Right lung (tissue), 5 donors: Measurements from ENCODE around the gene B3GALT2. TPM values are rescaled to one million over a fixed set of nuclear protein-coding genes. Genes with fewer than 3 reads are reported as not detected.

Experiments
- DNase-seq, 2 donors: peaks; one replicate each; pipeline ENCODE4 v3.0.0-alpha.2; 2013
- polyA plus RNA-seq, 5 donors: library from polyadenylated mRNA; unstranded; fragments of 120-200 nt; gene quantifications; one replicate each; pipeline versions ENCODE4 v1.2.1 to v1.2.3, GENCODE V29; 2013; ENCODE audit warnings: inconsistent platforms in 1 of 5, low replicate concordance in 1 of 5; ENCODE audit not compliant: insufficient read length in 5 of 5, insufficient read depth in 1 of 5

The B3GALT2 gene
- polyA plus RNA-seq, 5 donors = 14.0 to 30.3 (median 20.8) TPM

- no peak for DNase-seq
Measured at GRCh38 chr1:193185211-193185610, 1.2 kb downstream of the B3GALT2 start.

DNA sequence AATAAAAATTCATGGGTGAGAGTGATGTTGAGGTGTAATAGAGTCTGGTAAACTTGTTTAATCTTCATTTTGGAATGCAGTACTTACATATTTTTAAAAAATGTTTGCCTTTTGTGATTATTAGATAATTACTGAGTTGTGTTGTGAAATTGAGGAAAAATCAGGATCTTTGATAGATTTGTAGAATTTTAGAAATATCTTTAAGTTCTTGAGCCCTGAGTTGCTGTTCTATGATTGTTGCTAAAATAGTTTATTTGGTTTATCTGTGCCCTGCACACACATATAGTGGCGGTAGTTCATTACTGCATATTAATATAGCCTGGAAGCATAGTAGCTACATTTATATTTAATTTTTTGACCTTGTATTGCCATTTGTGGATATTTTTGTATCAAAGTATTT is 1.6 kb downstream of the B3GALT2 start:
- DNase-seq = no peak

GRCh38 chr1:193183019-193183627 is 3.3 kb downstream of the B3GALT2 start:
- peak; percentile 49 to 54 for DNase-seq

GRCh38 chr1:193181985-193182384 is 4.4 kb downstream of the B3GALT2 start:
- no peak for DNase-seq

GRCh38 chr1:193181536-193181935 is 4.9 kb downstream of the B3GALT2 start:
- DNase-seq = no peak

- DNase-seq = no peak
Measured at GRCh38 chr1:193179094-193179493, 7.3 kb downstream of the B3GALT2 start.

DNA sequence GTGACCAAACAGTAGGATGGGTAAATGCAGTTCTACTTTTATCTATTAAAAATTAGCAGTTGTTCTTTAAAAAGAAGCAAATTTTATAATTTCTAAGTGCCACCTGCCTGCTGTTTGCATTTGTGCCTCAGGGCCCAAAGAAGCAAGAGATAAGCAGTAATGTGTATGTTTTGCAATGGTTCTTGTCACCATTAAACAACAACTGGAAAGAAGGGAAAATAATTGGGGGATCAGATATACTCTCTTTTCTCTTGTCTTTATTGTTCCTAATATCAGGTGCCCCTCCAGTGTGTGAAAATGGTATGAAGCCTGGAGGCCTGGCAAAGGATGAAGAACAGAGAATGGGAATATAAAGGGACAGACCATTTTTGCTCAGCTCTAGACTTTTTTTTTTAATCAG is 9.6 kb downstream of the B3GALT2 start:
- no peak for DNase-seq

DNA sequence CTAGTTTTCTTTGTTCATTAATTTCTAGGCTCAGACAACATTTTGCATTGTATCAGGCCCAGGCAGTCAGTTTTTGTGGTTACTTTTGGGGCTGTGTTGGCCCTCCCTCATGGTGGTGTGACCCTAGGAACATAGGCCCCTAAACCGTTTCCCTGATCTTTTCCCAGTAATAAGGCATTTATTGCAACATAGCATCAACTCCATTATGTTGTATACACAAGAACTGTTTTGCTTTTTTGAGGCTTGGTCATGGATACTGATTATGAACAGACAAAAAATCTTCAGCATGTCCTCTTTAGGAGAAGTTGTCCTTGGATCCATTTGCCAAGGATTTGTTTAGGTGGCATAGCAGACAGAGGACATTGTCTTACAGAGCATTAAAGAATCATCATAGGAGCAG is 10.3 kb downstream of the B3GALT2 start:
- DNase-seq = no peak

DNA sequence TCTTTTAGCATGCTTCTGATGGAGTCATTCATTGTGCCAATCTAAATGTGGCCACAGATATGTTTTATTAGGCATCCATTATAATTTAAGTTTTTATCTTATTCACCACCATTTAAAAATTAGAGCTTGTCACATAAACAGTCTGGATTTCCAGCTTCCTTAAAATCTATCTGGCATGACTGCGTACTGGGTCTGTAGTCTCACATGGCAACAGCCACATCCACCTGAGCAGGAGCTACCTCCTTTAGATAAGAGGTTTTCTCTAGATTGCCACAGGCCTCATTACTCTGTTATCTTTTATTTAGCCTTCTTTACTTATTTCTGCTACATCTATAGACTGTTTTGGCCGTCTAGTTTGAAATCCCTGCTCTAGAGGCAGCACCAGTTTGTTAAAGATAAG is 29.1 kb downstream of the B3GALT2 start:
- DNase-seq = no peak

DNA sequence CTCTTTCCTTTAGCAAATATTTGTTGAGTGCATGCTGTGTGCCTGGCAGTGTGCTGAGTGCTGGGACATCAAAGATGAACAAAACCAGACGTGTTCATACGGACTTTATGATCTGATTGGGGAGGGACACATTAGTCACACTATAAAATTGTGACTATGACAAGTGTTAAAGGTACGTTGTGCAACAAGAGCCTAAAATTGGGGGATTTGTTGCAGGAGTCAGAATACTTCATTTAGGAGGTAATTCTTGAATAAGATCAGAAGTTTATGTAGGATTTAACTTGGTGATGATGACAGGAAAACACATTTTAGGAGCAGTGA is 29.6 kb downstream of the B3GALT2 start:
- DNase-seq = no peak

DNA sequence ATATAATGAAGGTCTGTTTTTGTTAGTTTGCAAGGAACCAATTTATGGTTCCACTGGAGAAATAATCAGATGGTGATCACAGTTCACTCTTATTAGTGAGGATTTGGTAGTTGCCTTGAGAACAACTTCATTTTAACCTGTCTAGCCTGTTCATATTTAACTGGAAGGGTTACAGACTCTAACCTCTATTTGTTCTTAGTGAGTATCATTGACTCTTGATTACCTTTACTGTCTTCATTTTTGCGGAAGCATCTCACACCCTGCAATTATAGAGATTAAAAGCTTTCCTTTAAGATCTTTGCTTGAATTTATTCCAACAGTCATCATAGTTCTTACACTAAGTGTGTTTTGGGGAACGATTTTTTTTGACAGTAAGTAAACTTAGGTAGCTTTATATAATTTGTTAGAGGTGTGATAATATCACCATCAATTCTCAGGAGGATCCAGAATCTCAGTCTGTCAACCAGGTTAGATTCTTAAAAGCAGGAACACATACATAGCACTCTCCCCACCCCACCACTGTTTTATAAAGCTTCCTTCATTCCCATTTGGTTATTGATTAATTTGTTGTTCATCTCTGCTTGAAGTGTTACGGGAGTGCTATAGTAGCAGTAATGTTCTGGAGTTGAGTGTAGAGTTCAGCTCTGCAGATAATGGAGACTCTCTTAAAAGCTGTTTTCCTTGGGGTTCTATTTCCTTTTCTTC is 30.1 kb downstream of the B3GALT2 start:
- DNase-seq = no peak

DNA sequence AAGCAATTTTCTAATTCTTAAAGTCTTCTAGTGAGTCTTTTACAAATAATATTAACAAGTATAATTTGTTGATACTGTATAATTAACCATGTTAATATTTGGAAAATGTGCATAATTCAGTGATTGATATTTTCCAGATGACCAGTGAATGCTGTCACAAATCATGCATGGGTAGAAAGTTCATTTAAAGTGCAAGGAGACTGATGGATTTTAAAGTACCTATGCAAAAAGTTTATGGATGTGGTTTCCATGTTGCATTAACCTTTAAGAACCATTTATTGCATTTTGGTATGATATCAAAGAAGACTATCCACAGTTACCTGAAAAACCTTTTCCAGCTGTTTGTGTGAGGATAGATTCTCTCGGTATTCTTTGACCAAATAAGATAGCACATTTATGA is 41.4 kb downstream of the B3GALT2 start:
- DNase-seq = no peak

DNA sequence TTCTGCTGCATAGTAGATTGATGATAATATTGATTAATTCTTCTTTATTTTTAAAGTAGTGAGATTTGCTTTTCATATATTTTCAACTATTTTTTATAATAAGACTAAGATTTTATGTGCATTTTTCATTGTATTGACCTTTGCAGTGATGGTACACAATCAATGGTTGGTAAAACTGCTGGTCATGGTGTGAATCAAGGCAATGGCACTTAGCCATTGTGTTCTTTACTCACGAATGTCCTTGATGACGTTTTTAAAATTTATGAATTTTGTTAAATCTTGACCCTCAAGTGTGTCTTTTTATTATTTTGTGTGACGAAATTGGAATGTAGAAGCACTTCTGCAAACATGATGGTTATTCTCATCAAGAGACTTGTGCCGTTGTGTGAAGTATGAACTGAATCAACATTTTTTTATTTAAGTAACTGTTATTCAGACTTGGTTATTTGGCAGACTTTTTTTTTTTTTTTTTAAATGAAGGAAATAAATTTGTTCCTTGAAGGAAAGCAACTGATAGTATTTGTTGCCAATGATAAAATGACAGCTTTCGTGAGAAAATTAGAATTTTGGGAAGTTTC is 42.0 kb downstream of the B3GALT2 start:
- DNase-seq = no peak

- DNase-seq = no peak
Measured at GRCh38 chr1:193143285-193143684, 43.1 kb downstream of the B3GALT2 start.

DNA sequence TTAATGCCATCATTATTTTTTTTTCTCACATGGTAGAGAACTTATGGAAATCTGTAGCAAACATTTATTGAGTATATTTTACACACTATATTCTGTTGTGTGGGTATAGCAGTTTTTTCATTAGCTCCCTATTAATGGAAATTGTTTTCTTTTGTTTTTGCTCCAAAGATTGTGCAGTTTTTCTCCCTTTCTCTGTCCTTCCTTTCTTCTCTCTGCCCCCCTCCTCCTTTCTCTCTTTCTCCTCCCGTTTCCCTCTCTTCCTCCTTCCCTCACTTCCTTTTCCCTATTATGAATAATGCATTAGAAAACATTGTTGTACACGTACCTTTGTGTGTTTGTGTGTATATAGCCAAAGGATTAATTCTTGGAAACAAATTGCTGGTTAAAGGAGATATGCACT is 44.0 kb downstream of the B3GALT2 start:
- DNase-seq = no peak

DNA sequence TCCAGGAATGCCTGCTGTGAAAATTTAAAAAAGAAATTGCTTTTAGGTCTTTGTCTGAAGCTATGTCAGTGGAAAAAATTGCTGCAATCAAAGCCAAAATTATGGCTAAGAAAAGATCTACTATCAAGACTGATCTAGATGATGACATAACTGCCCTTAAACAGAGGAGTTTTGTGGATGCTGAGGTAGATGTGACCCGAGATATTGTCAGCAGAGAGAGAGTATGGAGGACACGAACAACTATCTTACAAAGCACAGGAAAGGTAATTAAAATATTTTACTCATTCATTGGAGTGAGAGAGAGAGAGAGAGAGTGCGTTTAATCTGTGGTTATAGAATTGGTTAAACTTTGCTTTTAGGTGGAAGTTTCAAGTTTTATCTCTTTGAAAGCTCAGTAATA is 44.6 kb downstream of the B3GALT2 start:
- no peak for DNase-seq

DNA sequence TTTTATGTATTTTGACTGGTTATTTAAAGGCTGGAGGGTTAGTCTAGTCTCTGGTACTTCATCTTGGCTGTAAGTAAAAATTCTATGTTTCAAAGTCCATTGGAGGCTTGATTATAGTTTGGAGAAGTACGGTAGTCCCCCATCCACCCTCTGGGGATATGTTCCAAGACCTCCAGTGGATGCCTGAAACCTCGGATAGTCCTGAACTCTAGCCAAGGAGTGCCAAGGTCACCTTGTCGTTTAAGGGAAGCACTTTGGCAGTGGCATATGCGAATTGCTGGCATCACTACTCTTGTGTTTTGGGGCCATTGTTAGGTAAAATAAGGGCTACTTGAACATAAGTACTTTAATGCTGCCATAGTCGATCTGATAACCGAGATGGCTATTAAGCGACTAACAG is 46.2 kb downstream of the B3GALT2 start:
- DNase-seq = no peak

DNA sequence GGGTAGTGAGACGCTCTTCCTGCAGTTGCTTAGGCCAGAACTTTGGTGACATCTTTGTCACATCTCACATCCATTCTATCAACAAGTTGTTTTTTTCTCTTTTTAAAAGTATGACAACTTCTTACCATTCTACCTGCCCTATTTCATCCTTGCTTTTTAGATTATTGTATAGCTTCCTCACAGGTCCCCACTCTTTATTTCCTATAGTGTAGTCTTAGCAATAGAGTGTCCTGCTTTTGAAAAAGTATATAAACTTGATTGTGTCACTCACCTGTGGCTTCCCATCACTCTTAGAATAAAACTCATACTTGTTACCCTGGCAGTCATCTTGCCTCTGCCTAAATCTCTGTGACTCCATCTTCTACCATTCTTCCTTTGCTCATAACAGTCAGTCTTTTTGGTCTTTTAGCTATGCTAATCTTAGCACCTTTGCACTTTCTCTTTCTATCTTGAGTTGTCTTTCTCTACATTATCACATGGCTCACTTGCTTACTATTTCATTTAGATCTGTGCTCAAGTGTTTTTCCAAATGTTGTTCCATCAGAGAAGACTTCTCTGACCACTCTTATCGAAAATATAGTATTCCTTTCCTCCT is 55.0 kb downstream of the B3GALT2 start:
- DNase-seq = no peak

Other genes starting within 250 kb of the B3GALT2 start
- gene UCHL5, start 127.3 kb downstream of the B3GALT2 start, polyA plus RNA-seq = 10 to 100 TPM; 29.7 to 53.5 (median 46.1) TPM
- gene RO60, start 127.0 kb downstream of the B3GALT2 start, polyA plus RNA-seq = 10 to 100 TPM; 30.3 to 51.8 (median 47.9) TPM
- 10 to 100 TPM; 12.0 to 16.1 (median 13.1) TPM for gene GLRX2, start 81.2 kb downstream of the B3GALT2 start, polyA plus RNA-seq
- gene CDC73, start 64.6 kb downstream of the B3GALT2 start, polyA plus RNA-seq = 10 to 100 TPM; 34.0 to 56.0 (median 54.6) TPM